NCI-H2107 (cell line): ENCODE data around the gene COA3.
A peak's percentile ranks its signal among the peaks of the same experiment; 100 is the strongest.

Experiments
- DNase-seq: peaks from one replicate; lab custom pipeline; 2025; lab: John Stamatoyannopoulos, UW

COA3 gene

GRCh38 chr17:42817866-42818265 is 19.4 kb upstream of the COA3 start:
- no peak for DNase-seq

DNA sequence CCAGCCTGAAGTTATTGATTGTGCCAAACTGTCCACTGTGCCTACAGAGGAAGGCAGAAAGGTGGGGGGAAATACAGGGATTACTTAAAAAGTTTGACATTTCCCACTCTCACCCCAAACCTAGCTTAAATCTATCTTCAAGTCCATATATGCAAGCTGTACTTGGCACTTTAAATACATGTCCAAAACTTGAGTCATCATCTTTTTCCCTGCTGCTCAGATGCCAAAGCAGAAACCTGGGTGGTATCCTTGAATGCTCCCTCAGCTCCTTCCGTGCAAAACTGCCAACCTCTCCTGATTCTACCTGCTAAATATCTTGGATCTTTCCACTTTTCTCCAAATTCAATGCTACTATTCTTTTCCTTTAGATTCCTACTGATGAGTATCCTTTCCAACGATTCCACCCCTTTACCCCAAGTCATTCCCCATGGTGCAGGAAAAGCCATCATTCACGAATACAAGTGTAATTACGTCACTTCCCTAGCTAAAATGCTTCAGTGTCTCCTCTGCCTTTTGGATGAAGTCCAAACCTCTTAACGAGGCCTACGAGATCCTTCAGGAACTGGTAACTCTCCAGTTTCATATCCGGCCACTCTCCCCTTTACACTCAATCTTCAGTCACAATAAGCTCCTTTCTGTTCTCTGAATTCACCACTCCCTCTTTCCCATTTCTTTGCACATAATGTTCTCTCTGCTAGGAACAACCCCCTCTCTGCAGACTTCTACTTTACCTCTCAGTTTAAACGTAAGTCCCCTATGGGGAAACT is 16.3 kb upstream of the COA3 start:
- DNase-seq: peak; percentile 46

- no peak for DNase-seq
Measured at GRCh38 chr17:42809250-42809649, 10.7 kb upstream of the COA3 start.

- DNase-seq: no peak
Measured at GRCh38 chr17:42806249-42806648, 7.7 kb upstream of the COA3 start.

DNA sequence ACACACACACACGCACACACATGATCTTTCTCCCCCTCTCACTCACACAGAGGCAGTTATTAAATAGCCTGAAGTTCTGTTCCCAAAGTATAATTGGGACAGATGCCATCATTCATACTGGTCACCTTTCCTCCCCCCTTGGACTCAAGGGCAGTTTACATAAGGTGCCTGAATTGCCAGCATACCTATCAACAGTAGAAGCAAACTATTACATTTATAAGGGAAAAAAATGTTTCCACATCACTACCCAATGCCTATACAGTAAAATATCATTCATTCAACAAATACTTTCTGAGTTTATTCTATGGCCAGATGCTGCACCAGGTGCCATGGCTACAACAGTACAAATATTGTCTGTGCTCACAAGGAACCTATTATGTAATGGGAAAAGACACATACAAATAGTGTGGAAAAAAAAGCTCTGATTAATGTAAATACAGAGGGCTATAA is 6.4 kb upstream of the COA3 start:
- DNase-seq: no peak

GRCh38 chr17:42803074-42803883 is 4.8 kb upstream of the COA3 start:
- DNase-seq: no peak

GRCh38 chr17:42798011-42798382 is 507 bp downstream of the COA3 start:
- no peak for DNase-seq

DNA sequence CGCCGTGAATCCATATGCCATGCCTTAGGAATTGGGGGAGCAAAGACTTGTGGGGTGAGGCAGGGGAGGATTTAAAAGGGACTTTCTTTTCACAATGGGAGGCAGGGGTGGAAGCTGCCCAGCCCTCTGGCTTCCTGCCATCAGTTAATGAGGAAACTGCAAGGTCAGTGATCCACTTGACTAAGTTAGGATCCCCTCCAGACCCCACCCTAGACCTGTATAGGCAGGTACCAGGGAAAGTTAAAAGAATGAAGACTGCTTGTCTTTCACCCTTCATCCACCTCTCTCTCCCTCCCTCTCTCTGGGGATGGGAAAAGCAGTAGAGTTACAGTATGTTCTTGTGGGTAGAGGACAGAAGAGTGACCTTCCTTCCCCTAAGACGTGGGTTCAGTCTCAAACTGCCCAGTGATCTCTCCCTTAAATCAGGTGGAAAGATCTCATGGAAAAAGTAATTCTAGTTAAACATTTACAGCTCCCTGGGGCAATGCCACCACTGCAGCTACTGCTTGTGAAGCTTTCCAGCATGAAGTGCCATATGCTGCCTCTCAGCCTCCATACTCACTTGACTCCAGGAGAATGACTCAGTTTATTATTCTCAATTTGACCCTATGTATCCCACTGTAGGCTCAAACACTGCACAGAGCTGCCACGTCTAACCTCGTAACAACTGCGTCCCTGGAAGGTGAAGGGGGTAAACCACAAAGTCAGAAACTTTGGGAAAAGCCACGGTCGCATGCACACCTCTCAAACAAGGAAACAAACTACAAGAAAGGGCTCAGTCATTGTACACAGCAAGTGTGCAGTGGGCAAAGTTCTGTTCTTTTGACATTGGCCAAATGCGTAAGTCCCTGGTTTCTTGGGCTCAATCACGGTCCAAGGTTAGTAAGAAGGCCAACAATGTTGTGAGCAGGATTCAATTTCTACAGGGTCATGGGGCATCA is 1.2 kb downstream of the COA3 start:
- no peak for DNase-seq

- DNase-seq: no peak
Measured at GRCh38 chr17:42796066-42796758, 2.3 kb downstream of the COA3 start.

GRCh38 chr17:42795465-42795864 is 3.0 kb downstream of the COA3 start:
- DNase-seq: no peak

GRCh38 chr17:42795061-42795460 is 3.4 kb downstream of the COA3 start:
- DNase-seq: no peak

DNA sequence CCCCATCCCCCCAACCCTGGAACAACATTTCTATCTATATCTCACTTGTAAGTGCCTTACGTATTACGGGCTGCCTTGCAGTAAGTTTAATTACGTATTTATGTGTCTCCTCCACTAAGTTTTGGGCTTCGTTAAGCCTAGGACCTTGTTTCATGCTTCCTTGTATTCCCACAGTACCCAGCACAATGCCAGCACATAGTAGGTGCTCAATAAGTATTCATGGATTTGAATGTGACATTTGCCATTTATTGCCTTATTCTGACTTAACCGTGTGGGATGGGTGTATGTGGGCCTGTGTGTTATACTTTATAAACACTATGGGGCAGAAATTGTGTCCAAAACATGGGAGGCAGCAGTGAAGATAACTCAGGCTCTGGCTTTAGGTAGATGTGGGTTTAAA is 6.0 kb downstream of the COA3 start:
- DNase-seq: no peak

DNA sequence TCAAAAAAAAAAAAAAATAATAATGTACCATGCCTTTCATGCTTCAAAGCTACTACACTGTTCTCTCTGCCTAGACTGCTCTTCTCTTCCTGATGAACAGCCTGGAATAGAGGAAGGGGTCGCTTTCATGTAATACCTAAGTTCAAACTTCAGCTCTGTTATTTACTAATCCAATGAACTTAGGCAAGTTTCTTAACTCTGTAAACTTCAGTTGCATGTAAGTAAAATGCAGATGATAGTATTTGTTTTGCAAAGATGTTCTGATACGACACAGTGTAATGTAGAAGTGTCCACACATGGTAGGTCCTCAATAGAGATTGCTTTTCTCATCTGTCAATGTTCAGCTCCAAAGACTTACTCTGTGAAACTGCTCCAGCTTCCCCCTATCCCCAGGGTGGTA is 6.6 kb downstream of the COA3 start:
- no peak for DNase-seq

GRCh38 chr17:42787266-42787665 is 11.2 kb downstream of the COA3 start:
- no peak for DNase-seq

DNA sequence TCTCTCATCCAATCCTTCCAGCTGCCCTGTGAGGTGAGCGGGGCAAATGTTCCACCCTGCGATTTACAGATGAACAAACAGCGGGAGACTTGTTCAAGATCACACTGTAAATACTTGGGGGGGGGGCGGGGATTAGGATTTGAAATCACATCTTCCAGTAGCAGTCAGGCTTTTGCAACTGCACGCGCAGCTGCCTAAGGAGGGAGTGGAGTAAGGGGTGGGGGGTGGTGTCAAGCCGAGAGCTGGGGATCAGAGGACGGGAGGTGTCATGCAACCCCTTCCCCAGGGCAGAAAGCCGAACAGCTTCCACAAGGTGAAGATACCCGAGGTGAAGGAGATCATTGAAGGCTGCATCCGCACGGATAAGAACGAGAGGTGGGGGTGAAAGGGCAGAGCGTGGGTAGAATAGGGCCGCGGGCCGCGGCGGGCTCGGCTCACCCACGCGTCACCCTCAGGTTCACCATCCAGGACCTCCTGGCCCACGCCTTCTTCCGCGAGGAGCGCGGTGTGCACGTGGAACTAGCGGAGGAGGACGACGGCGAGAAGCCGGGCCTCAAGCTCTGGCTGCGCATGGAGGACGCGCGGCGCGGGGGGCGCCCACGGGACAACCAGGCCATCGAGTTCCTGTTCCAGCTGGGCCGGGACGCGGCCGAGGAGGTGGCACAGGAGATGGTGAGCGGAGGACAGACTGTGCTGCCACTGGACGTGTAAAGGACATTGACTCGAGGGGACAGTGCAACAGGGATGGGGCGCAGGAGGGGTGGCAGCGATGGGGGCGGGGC is 13.5 kb downstream of the COA3 start:
- no peak for DNase-seq

DNA sequence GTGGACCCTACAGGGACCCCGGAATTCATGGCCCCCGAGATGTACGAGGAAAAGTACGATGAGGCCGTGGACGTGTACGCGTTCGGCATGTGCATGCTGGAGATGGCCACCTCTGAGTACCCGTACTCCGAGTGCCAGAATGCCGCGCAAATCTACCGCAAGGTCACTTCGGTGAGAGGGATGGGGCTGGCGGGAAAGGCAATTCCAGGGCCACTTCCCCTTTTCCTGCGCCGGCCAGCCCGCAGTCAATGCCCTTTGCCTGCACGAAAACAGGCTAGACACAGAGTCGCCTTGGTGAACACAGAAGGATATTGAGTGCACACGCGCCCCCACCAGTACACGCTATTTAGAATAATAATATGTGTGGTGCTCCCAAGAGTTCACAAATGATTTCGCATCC is 14.1 kb downstream of the COA3 start:
- DNase-seq: no peak

GRCh38 chr17:42783791-42784138 is 14.7 kb downstream of the COA3 start:
- DNase-seq: no peak

DNA sequence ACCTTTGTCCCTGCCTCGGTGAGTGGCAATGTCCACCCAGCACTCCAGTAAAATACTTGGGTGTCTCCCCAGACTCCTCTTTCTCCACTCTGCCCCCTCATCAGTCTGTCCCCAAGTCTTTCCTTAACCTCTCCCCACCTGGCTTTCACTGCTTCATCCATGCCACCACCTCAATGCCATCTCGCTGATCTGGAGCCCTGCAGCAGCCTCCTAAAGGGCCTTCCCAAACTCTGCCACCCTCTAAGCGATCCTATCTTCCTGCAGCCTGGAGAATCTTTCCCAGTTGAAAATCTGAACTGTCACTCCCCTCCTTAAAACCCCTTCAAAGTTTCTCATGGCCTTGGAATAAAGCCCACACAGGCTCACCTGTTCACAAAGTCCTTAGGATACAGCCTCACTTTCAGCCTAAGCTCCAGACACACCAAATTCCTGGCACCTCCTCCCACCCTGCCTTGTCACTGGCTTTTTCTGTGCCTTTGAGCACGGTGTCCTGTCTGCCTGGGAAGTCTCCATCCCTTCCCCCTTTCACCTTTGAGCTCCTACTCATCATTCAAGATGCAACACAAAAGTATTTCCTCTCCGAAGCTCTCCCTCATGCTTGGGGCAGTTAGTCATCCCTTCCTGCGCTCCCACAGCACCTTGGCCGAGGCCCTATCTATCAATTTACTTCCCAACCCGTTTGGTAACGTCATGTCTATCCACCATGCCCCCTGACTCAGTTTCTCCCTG is 15.3 kb downstream of the COA3 start:
- DNase-seq: no peak

DNA sequence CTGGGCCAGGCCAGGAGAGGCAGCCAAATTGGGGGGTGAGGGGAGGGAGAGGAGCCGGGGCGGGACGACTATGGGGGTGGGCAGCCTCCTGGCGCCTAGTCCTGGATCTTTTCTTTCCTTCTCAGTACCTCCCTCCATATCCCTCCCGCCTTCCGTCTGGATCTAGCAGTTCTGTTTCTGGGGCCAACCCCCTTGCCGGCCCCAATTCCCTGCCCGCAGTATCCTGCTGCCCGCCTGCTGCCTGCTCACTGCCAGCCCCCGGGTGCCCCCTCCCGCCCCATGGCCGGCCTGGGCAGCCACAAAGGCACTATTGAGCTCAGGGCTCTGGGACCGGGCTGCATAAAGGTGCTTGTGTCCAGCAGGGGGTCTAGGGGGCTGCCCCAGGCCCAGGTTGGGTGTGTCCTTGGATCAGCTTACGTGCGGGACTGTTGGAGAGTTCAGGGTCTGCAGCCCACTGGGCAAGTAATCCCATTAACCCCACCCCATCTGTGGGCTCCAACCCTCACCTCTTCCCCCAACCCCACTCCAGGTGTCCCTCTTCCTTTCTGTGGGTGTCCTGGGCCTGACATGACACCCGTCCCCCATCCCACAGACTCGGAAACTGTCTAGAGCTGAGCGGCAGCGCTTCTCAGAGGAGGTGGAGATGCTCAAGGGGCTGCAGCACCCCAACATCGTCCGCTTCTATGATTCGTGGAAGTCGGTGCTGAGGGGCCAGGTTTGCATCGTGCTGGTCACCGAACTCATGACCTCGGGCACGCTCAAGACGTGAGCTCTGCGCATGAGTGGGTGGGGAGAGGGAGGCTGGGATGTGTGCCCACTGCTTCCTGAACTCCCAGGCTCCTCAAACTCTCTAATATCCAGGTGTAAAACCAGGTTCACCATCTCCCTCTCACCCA is 16.1 kb downstream of the COA3 start:
- DNase-seq: no peak
